IPS DF 6.9 (cell line): ENCODE data around the gene GPC1.

Source experiments
- DNase-seq: peaks from one replicate; pipeline ENCODE4 v3.0.0-alpha.2; 2013; ENCODE audit warnings: low read depth, low spot score
- H3K27ac ChIP-seq: one replicate; pipeline ENCODE4 v1.5.1; 2013; ENCODE audit warnings: low read length, control low read depth
- H3K27me3 ChIP-seq: 2 replicates; pipeline ENCODE4 v1.6.1; 2013; ENCODE audit warnings: mild to moderate bottlenecking, low read length; ENCODE audit not compliant: control insufficient read depth, insufficient read depth
- H3K36me3 ChIP-seq: 2 replicates; pipeline ENCODE4 v1.6.1; 2013; ENCODE audit warnings: low read length; ENCODE audit not compliant: control insufficient read depth, insufficient read depth
- H3K4me1 ChIP-seq: 2 replicates; pipeline ENCODE4 v1.6.1; 2013; ENCODE audit warnings: low read length; ENCODE audit not compliant: control insufficient read depth, insufficient read depth
- H3K4me3 ChIP-seq: 2 replicates; pipeline ENCODE4 v1.5.1; 2013; ENCODE audit warnings: mild to moderate bottlenecking, low read length
- H3K9me3 ChIP-seq: 2 replicates; pipeline ENCODE4 v1.6.1; 2013; ENCODE audit warnings: low read length, inconsistent platforms; ENCODE audit not compliant: control insufficient read depth, insufficient read depth
- WGBS: extraction: QIAGEN DNeasy Blood & Tissue Kit; methylation state at CpG from one replicate; pipeline ENCODE4 v1.1.7; 2013; ENCODE audit warnings: mixed read lengths, missing lambda C conversion rate; ENCODE audit not compliant: insufficient read length, insufficient coverage; 5-methylcytosine and 5-hydroxymethylcytosine counted together

Gene GPC1

DNA sequence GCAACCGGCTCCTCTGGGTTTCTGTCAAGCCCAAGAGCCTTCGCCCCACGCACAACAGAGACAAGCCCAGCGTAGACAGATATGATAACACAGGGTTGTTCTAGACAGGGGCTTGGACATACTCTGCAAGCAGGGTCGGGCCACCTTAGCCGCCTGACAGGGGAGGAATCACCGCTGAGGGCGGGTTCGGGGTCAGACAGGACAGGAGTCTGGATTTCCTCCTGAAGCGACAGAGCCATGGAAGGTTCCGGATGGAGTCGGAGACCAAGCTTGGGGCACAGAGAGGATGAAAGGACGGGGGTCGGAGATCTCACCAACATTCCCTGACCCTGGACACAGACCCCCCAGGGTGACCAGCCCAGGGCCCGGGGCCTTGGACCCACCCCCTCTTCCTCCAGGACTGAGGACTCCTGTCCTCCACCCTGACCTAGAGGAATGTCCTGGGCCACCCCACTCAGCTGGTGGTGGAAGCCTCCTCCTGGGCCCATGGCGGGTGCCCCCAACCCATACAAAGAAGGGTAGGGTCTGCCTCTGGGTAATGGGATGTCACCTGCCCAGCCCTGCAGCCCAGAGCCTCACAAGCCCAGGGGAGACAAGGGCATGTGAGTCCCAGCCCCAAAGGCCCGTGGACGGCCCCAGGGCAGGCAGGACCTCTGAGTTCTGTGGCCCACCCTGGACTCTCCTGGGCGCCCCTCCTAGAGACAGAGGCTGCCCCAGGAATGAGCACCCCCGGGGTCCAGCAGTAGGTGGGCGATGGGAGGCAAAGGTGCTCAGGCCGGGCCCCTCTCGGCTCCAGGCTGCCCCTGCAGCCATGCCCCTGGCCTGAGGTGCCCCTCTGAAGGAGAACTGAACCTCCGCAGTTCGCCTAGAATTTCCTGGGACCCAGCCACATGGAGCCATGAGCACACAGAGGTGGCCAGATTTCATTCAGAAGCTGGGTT is 44.1 kb upstream of the GPC1 start:
- Histone ChIP-seq H3K36me3 (no peaks in the 10 kb centered on the region; the same call in 1 of the 2 replicates), H3K4me3 (no peak overlapping the region), H3K27me3 (no peaks in the 10 kb centered on the region), H3K9me3 (no peaks in the 10 kb centered on the region), H3K4me1 (no peaks in the 10 kb centered on the region; the same call in 1 of the 2 replicates), H3K27ac (no peak overlapping the region)
- WGBS: no CpG with 5 or more reads among the region's 25 CpGs
- DNase-seq: no peak

DNA sequence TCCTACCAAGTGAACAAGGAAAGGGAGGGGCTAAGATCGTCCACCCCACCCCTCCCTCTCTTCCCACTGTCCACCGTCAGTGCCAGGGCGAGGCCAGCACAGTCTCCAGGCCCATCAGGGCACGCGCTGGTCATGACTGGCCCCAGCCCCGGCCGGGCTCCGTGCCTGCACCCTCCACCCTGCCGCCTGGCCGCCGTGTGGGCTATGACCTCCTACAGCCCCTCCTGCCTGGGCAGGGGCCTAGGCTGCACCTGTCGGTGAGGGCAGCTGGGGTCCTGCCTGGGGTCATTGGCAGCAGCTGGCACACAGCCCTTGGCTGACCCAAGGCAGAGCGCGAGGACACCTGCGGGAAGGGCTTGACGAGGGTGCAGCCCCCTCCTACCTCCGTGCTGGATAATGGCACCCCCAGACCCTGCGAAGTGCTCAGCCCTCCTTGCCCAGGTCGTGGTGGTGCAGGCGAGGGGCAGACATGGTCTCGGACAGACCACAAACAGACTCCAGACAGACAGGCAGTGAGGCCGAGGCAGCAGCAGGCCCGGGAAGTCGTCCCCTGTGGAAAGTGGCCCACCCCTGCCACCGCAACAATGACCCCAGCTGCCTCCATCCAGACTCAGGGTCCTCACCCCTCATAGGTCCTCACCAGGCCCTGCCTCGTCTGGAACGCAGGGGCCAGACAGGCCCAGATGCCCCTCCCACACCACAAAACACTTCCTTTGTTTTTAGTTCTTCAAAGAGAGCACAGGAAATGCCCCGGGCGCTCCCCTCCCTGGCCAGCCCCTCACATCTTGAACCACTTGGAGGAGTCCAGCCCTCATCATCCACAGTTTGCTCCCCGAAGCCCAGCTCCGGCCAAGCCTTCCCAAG is 43.1 kb upstream of the GPC1 start:
- H3K36me3 ChIP-seq: no peaks in the 10 kb centered on the region; the same call in 1 of the 2 replicates
- H3K9me3 ChIP-seq: no peaks in the 10 kb centered on the region
- H3K27me3 ChIP-seq: no peaks in the 10 kb centered on the region
- no peak overlapping the region for H3K27ac ChIP-seq
- no peak overlapping the region for H3K4me3 ChIP-seq
- no peak for DNase-seq
- H3K4me1 ChIP-seq: no peaks in the 10 kb centered on the region; the same call in 1 of the 2 replicates
- no CpG with 5 or more reads among the region's 31 CpGs for WGBS

DNA sequence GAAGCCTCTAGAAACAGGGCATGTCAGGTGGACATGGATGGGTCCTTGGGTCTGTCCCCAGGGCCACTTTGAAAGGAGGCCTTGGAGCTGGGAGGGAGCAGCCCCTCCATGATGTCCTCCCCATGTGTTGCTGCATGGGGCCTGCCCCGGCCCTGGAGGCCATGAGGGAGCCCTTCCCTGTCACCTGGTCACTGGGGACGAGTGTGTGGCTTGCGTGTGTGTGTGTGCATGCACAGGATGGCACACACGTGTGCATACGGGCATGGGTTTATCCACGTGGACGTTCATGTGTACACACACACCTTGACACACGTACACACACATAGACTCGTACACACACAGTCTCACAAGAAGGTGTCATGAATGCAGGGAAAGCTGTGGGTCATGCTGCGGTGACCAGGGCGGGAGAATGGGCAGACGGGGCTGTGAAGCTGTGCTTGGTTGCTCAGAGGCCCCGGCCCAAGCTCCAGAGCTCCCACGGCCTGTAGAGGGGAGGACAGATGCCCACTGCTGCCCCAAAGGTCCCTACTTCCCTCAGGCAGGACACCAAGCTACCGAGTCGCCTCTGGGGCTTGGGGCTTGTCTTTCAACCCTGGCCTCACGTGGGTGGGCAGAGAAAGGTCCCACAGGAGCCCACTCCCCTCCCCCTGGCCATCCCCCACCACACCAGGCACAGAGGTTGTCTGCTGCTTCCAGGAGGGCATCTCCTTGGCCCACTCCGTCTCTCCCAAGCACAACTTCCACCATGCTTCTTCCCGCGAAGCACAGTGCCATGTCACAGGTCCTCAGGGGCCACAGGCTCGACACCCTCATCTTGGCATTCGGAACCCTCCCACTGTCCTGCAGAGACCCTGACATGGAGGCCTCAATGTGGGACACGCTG is 42.3 kb upstream of the GPC1 start:
- WGBS: no CpG with 5 or more reads among the region's 23 CpGs
- no peak for DNase-seq
- Histone ChIP-seq H3K27ac (no peak overlapping the region), H3K27me3 (no peaks in the 10 kb centered on the region), H3K4me1 (no peaks in the 10 kb centered on the region; the same call in 1 of the 2 replicates), H3K4me3 (no peak overlapping the region), H3K36me3 (no peaks in the 10 kb centered on the region; the same call in 1 of the 2 replicates), H3K9me3 (no peaks in the 10 kb centered on the region)

DNA sequence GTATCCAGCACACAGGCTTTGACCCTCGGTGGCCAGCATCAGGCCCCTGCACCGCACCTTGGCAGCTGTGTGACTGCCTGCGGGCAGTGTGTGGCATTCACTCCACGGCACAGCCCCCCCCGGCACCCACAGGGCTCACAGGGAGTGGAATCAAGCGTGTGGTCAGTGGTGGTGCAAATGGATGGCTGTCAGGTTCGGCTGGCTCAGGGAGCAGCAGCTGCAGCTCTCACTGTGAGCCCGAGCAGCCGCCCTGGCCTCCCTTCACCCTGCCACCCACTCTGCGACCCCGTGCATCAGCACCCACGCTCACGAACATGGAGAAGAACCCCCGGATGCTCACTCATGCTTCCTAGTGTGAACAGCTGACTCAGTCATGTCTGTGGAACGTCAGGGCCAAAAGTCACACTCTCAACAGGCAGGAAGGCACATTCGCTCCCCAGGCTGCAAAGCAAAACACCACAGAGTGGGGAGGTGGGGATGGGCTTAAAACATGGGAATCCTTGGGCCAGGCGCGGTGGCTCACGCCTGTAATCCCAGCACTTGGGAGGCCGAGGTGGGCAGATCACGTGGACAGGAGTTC is 41.5 kb upstream of the GPC1 start:
- H3K27me3 ChIP-seq: no peaks in the 10 kb centered on the region
- no peaks in the 10 kb centered on the region; the same call in 1 of the 2 replicates for H3K36me3 ChIP-seq
- WGBS: no CpG with 5 or more reads among the region's 21 CpGs
- H3K4me3 ChIP-seq: no peak overlapping the region
- DNase-seq: no peak
- H3K4me1 ChIP-seq: no peaks in the 10 kb centered on the region; the same call in 1 of the 2 replicates
- H3K27ac ChIP-seq: no peak overlapping the region
- H3K9me3 ChIP-seq: no peaks in the 10 kb centered on the region

DNA sequence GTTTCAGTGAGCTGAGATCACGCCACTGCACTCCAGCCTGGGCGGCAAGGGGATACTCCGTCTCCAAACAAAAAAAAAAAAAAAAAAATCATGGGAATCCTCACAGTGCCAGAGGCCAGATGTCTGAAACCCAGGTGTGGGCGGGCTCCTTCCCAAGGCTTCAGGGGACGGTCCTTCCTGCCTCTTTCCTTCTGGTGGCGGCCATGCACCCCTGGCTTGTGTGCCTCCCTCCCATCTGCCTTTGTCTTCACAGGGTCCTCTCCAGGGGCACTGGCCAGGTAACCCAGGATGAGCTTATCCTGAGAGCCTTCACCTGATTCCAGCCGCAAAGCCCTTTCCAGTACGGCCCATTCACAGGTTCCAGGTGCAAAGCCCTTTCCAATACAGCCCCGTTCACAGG is 40.9 kb upstream of the GPC1 start:
- Histone ChIP-seq H3K36me3 (no peaks in the 10 kb centered on the region; the same call in 1 of the 2 replicates), H3K27ac (no peak overlapping the region), H3K9me3 (no peaks in the 10 kb centered on the region), H3K4me1 (no peaks in the 10 kb centered on the region; the same call in 1 of the 2 replicates), H3K4me3 (no peak overlapping the region), H3K27me3 (no peaks in the 10 kb centered on the region)
- WGBS: no CpG with 5 or more reads among the region's 9 CpGs
- no peak for DNase-seq

DNA sequence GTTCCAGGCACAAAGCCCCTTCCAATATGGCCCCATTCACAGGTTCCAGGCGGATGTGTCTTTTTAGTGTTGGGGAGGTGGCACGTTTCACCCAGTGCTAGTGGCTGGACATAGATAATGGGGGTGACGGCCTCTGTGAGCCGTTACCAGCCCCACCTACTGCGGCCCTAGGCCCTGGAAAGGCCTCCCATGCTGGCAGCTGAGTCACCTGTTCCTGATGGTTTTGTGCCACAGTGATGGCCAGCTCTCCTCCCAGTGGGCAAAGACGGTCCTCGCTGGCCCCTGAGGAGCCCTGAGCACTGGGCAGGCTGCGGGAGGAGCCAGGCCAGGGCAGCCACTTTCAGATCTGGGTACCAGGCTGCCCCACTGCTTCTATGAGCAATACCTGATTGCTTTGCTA is 40.0 kb upstream of the GPC1 start:
- DNase-seq: no peak
- H3K4me1 ChIP-seq: no peaks in the 10 kb centered on the region; the same call in 1 of the 2 replicates
- H3K27me3 ChIP-seq: no peaks in the 10 kb centered on the region
- no peaks in the 10 kb centered on the region for H3K9me3 ChIP-seq
- no peak overlapping the region for H3K27ac ChIP-seq
- no CpG with 5 or more reads among the region's 8 CpGs for WGBS
- no peak overlapping the region for H3K4me3 ChIP-seq
- H3K36me3 ChIP-seq: no peaks in the 10 kb centered on the region; the same call in 1 of the 2 replicates

DNA sequence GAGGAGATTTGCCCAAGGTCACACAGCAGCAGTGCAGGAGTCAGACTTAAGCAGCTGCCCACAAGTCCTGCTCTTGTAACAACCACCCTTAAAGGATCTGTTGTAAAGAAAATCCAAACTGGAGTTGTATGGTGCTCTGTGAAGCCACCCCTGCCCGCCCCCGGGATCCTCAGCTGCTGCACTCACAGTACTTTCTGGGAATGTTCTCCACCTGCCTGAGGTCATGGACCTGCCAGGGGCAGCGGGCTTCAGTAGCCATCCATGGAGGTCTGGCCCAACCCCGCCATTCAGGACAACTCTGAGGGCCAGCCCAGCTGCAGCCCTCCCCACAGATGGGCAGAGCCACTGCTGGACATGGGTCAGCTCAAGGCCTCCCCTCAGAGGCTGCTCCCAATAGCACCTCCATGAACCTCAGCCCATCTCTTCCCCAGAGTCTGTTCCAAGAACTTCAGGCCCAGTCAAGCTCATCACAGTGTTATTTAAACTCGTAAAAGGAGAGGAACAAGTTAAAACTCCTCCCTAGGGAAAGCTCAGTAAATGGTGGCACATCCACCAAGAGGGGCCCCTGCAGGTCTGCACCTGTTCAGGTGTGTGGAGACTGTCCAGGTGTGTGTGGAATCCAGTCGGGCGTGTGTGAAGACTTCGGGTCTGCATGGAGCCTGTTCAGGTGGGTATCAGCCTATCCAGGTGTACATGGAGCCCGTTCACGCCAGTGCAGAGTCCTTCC is 39.4 kb upstream of the GPC1 start:
- no CpG with 5 or more reads among the region's 10 CpGs for WGBS
- no peak for DNase-seq

DNA sequence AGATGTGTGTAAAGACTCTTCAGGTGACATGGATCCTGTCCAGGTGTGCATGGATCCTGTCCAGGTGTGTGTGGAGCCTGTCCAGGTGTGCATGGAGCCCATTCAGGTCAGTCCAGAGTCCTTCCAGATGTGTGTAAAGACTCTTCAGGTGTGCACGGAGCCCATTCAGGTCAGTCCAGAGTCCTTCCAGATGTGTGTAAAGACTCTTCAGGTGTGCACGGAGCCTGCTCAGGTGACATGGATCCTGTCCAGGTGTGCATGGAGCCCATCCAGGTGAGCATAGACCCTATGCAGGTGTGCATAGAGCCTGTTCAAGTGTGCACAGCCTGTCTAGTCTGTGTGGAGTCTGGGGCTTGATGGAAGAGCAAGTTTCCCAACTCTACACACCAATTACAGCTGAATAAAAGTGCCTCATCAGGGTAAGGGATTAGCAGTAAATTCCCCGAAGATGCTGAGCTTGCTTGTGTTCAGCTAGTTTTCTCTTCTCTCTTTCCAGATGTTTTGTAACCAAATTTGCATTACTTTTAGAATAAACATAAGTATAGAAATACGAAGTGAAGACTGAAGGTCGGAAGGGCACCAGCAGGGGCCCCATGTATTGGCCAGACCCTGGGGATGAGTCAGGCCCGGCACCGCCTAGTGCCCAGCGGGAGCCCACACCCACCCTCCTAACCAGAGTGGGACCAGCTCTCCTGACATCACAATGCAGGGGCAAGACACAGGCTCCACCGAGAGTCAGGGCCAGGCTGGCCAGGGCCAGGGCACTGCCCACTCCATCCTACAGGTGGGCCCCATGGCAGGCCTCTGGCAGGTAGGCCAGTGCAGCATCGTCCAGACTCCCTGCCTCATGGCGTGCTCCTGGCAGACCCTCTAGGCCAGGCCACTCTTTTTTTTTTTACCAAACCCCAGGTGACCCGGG is 38.6 kb upstream of the GPC1 start:
- Histone ChIP-seq H3K27ac (no peak overlapping the region), H3K9me3 (no peaks in the 10 kb centered on the region), H3K4me3 (no peak overlapping the region), H3K36me3 (no peaks in the 10 kb centered on the region; the same call in 1 of the 2 replicates), H3K4me1 (no peaks in the 10 kb centered on the region; the same call in 1 of the 2 replicates), H3K27me3 (no peaks in the 10 kb centered on the region)
- no peak for DNase-seq
- no CpG with 5 or more reads among the region's 12 CpGs for WGBS

More for the DNA sequence above, 39.4 kb upstream of the GPC1 start:
- H3K36me3 ChIP-seq: no peaks in the 10 kb centered on the region; the same call in 1 of the 2 replicates
- H3K9me3 ChIP-seq: no peaks in the 10 kb centered on the region
- no peak overlapping the region for H3K27ac ChIP-seq
- H3K4me1 ChIP-seq: no peaks in the 10 kb centered on the region; the same call in 1 of the 2 replicates
- H3K27me3 ChIP-seq: no peaks in the 10 kb centered on the region
- no peak overlapping the region for H3K4me3 ChIP-seq
